ENCODE data around the gene KIAA0319L.

Gene KIAA0319L

GRCh38 chr1:35443768-35444518 lies 113.3 kb downstream of the KIAA0319L start:
- DNase-seq (ENCODE audit: low spot score), result no peak

- DNase-seq (ENCODE audit: low spot score), result no peak
These were observed 114.5 kb downstream of the KIAA0319L start for GRCh38 chr1:35442734-35443133.

GRCh38 chr1:35441926-35442579 lies 115.2 kb downstream of the KIAA0319L start:
- no peak for DNase-seq (ENCODE audit: low spot score)

GRCh38 chr1:35439626-35440025 lies 117.6 kb downstream of the KIAA0319L start:
- DNase-seq (ENCODE audit: low spot score), result no peak

GRCh38 chr1:35437200-35437599 lies 120.0 kb downstream of the KIAA0319L start:
- DNase-seq (ENCODE audit: low spot score), result no peak

DNA sequence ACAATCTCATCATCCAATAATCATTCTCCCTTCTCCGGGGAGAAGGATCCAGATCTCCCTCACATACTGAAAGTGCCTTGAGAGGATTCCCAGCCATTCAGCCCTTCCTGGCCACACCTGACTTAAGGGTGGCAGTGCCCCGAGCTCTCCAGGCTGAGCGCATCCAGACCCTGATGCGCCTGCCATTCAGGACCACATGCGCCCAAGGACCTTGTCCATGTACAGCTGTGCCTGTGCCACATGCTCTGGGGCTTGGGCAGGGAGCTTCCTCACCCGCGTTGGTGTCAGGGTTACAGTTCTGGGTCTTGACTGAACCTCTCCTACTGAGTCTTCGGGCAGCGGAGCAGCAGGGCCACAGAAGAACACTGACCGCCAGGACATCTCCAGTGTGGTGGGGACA lies 121.1 kb downstream of the KIAA0319L start:
- DNase-seq (ENCODE audit: low spot score), result no peak

- DNase-seq (ENCODE audit: low spot score), result no peak
These were observed 122.5 kb downstream of the KIAA0319L start for GRCh38 chr1:35434703-35435102.

DNA sequence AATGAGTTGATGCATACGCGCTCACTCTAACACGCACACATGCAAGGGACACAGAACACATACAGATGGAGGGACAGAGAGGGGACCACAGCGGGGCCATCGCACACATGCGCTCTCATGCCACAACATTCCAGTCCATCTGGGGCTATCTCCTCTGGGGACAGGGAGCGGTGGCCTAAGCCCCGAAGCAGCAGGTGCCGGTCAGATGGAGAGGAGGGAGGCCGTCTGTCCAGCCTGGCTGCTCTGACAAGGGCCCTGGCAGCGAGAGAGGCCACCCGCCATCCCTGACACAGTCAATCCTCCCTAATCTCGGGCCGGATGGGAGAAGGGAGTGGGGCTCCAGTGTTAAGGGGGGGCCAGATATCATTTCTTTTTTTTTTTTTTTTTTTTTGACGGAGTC lies 123.5 kb downstream of the KIAA0319L start:
- no peak for DNase-seq (ENCODE audit: low spot score)

DNA sequence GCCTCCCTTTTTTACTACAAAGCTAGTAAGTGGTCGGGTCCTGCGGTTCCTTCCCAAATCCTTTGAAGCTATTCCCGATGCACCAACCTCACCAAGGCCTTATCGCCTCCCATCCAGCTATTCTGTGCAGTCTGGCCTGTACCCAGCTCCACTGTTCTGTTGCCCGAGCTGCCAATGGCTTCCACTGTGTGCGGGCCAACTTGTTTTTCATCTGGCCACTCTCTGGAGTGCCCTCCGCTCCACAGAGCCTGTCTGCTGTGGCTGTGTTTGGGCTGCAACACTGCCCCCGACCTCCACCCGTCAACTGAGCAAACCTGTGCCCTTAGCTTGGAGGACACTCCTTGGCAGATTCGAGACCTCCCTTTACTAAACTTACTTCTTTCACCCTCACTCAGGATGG lies 125.0 kb downstream of the KIAA0319L start:
- DNase-seq (ENCODE audit: low spot score), result no peak

DNA sequence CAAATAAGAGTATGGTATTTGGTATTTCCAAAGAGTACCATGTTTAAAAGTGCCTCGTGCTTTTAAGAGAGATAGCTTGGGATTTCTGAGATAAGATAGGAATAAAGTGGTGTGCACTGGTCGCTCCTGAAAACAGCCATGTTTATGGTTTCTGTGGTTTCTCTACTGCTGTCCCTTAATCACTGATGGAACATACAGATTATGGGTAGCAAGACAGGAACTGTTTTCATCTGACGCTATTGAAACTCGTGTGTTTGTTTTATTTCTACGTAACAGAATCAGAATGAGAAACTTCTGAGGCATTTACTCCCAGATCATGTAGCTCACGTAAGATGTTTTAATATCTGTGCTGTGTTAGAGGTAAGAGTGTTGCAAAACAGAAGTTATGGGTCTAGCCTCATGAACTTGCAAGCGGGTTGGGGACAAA lies 126.0 kb downstream of the KIAA0319L start:
- DNase-seq (ENCODE audit: low spot score), result no peak

GRCh38 chr1:35430762-35431161 lies 126.4 kb downstream of the KIAA0319L start:
- DNase-seq (ENCODE audit: low spot score), result no peak

DNA sequence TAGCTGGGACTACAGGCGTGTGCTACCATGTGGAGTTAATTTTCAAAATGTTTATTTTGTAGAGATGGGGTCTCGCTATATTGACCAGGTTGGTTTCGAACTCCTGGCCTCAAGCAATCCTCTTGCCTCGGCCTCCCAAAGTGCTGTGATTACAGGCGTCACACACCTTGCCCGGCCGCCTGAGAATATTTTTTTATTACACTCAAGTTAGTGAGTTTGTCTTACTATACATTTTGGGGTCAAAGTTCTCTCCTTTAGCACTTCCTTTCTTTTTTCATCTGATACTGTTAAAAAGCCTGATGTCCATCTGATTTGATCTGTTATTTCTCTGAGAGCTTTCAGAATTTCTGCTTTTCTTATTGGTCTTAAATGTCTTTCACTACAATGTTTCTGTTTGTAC lies 128.8 kb downstream of the KIAA0319L start:
- DNase-seq (ENCODE audit: low spot score), result no peak

DNA sequence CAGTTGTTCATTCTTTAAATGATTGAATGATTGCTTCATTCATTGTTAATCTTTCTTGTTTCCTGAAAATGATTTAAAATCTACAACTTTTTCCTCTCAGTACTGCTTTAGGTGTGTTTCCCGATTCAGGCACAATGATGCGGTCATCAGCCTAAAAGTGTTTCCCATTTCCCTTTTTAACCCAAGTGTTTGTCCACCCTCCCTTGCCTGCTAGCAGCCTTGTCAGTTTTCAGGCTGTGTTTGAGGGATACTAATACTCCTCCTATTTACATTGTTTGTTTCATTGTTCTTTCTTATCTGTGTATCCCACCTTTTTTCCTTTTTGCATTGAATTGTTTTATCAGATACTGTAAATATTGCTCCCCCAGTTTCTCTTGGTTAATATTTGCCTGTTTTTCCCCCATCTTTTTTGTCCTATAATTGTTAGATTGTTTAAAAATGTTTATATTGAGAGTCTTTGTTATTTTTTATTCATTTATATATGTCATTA lies 131.1 kb downstream of the KIAA0319L start:
- no peak for DNase-seq (ENCODE audit: low spot score)

DNA sequence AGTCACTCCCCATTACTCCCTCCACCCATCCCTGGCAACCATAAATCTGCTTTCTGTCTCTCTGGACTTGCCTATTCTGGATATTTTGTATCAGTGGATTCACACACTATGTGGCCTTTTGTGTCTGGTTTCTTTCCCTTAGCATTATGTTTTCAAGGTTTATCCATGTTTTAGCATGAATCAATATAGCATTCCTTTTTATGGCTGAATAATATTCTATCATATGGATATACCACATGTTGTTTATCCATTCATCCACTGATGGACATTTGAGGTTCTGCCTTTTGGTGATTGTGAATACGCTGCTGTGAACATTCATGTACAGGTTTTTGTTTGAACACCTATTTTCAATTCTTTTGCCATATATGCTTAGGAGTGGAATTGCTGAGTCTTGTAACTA lies 148.3 kb downstream of the KIAA0319L start:
- no peak for DNase-seq (ENCODE audit: low spot score)

- DNase-seq (ENCODE audit: low spot score), result no peak
These were observed 149.5 kb downstream of the KIAA0319L start for GRCh38 chr1:35407743-35408142.

GRCh38 chr1:35406103-35406502 lies 151.1 kb downstream of the KIAA0319L start:
- DNase-seq (ENCODE audit: low spot score), result no peak

DNA sequence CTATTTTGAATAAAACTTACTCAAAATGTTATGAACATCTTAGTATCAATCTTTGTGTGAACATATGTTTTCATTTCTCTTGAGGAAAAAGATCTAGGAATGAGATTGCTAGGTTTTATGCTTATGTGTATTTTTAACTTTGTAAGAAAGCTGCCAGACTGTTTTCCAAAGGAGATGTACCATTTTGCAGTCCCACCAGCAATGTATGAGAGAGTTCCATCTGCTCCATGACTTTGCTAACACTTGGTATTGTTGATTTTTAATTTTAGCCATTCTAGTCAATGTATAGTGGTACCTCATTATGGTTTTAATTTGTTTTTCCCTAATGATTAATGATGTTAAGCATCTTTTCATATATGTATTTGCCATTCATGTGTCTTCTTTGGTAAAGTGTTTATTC lies 156.2 kb downstream of the KIAA0319L start:
- no peak for DNase-seq (ENCODE audit: low spot score)

DNA sequence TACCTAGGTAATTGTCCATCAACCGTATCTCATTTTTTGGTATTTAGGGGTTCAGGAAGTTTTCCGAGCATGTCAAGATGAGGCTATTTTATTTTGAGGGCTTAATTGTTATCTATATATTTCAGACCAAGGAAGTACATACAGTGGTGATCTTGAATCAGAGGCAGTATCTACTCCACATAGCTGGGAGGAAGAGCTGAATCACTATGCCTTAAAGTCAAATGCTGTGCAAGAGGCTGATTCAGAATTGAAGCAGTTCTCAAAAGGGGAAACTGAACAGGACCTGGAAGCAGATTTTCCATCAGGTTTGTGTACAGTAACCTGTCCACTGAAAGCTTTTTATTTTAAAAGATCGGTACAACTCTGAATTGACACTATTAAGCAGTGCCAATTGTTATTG lies 158.5 kb downstream of the KIAA0319L start:
- no peak for DNase-seq (ENCODE audit: low spot score)

GRCh38 chr1:35394386-35394785 lies 162.8 kb downstream of the KIAA0319L start:
- no peak for DNase-seq (ENCODE audit: low spot score)

DNA sequence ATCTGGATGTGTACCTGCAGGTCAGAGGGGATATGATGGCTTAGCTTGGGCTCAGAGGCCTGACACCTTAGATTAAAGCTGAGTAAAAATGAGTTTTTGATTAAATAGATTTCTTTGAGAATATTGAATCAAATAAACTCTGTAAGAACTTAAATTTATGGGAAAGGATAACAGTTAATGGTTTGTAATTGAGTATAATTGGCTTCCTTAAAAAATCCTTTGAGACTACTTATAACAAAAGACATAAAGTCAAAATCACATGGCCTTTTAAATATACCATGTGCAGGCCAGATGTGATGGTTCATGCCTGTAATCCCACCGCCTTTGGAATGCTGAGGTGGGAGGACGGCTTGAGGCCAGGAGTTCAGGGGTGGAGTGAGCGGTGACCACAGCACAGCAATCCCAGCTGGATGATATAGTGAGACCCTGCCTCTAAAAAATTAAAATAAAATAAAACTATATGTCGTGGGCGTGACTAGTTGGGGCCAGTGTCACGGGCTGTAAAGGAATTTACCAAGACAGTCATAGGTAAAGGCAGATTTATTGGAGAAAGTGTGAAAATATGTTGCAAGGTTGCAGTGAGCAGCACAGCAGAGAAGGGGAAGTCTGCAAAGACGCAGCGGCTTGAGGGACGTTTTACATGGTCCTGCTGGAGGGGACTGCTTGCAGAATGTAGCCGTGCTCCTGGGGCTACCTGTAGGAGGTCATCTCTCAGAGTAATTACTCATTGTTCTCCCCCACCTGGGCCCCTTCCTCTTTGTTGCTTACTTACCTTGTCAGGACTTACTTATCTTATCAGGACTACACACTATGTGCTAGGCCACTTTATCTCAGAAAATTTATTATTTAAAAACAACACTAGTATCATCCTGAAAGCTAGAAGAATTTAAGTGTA lies 166.4 kb downstream of the KIAA0319L start:
- no peak for DNase-seq (ENCODE audit: low spot score)

GRCh38 chr1:35386959-35387358 lies 170.2 kb downstream of the KIAA0319L start:
- DNase-seq (ENCODE audit: low spot score), result no peak

DNA sequence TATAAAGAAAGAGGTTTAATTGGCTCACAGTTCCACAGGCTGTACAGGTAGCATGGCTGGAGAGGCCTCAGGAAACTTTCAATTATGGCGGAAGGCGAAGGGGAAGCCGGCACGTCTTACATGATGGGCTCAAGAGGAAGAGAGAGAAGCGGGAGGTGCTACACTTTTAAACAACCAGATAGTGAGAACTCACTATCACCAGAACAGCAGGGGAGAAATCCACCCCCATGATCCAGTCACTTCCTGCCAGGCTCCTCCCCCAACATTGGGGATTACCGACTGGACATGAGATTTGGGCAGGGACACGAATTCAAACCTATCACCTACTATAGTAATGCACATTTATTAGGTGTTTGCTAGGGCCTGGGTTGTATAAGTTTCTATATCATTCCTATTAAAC lies 170.9 kb downstream of the KIAA0319L start:
- DNase-seq (ENCODE audit: low spot score), result no peak

All from hepatic stellate cell (primary cell).